ENCODE data around the gene RAI1.

DNA sequence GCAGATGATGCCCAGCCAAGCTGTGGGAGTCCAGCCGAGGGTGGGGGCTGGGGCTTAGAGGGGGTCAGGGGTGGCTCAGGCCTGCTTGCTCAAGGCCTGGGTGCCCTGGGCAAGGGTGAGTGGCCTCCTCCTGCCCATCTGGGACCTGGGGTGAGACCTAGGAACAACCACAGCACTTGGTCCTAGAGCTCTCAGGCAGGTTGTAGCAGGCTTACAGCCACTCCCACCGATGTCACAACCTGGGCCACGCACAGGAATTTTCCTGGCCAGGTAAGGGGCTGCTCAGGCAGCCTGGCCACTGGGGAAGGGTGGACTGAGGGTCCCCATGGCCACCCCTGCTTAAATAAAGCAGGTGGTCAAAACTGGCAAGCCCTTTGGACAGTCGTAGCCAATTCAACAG lies 161.8 kb downstream of the RAI1 start:
- TF ChIP-seq, protein P1, sequence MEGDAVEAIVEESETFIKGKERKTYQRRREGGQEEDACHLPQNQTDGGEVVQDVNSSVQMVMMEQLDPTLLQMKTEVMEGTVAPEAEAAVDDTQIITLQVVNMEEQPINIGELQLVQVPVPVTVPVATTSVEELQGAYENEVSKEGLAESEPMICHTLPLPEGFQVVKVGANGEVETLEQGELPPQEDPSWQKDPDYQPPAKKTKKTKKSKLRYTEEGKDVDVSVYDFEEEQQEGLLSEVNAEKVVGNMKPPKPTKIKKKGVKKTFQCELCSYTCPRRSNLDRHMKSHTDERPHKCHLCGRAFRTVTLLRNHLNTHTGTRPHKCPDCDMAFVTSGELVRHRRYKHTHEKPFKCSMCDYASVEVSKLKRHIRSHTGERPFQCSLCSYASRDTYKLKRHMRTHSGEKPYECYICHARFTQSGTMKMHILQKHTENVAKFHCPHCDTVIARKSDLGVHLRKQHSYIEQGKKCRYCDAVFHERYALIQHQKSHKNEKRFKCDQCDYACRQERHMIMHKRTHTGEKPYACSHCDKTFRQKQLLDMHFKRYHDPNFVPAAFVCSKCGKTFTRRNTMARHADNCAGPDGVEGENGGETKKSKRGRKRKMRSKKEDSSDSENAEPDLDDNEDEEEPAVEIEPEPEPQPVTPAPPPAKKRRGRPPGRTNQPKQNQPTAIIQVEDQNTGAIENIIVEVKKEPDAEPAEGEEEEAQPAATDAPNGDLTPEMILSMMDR (IDR thresholded peaks at IDR 0.05): no peak
- TF ChIP-seq POLR2AphosphoS5 (IDR thresholded peaks at IDR 0.05; ENCODE audit: insufficient read depth in 1 of 2, low read depth in 1 of 2): no peak
